ENCODE measurements around the gene ACER3. TPM values are rescaled to one million over a fixed set of nuclear protein-coding genes. Genes with fewer than 3 reads are reported as not detected.

ACER3 gene
- total RNA-seq, 3 donors from 2014 or later = 32.3 to 45.7 (median 39.2) TPM

- no peak for TF ChIP-seq CTCF (IDR thresholded peaks at IDR 0.05)
- intact Hi-C loops (cut with DNase I, micrococcal nuclease) = no loop called here
- Histone ChIP-seq H3K9me3 (no peaks in the 10 kb centered on the region), H3K36me3 (ENCODE audit: low read depth) (no peaks in the 10 kb centered on the region), H3K4me3 (no peak overlapping the region), H3K4me1 (ENCODE audit: low read depth) (peaks cover 18% of the 10 kb centered on the region)
- DNase-seq (no peak), ATAC-seq (no peak)
Measured at GRCh38 chr11:77038825-77039326, 178.2 kb downstream of the ACER3 start.

- no peak overlapping the region for H3K4me3 ChIP-seq
- intact Hi-C loops (cut with DNase I, micrococcal nuclease) = loop anchor here in 1 of 2 donors (10.0 kb wide), 1 partner anchor 145 kb away; no protein-coding TSS in a partner anchor
- H3K4me1 ChIP-seq (ENCODE audit: low read depth) = peaks cover 18% of the 10 kb centered on the region
- ATAC-seq (peak; percentile 43), DNase-seq (peak in 2 of 3 donors; percentile 81 to 84)
- TF ChIP-seq CTCF (IDR thresholded peaks at IDR 0.05) = peak; percentile 15
- no peaks in the 10 kb centered on the region for H3K9me3 ChIP-seq
- no peaks in the 10 kb centered on the region for H3K36me3 ChIP-seq (ENCODE audit: low read depth)
Measured at GRCh38 chr11:77039491-77040400, 179.0 kb downstream of the ACER3 start.

DNA sequence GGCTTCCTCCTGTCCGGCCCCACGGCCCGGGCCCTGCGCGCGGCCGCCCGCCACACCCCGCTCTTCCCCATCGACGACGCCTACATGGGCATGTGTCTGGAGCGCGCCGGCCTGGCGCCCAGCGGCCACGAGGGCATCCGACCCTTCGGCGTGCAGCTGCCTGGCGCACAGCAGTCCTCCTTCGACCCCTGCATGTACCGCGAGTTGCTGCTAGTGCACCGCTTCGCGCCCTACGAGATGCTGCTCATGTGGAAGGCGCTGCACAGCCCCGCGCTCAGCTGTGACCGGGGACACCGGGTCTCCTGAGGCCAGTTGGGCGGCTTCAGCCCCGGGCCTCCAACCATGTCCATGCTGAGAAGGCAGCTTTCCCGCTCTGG is 179.7 kb downstream of the ACER3 start:
- Histone ChIP-seq H3K4me1 (ENCODE audit: low read depth) (peaks cover 15% of the 10 kb centered on the region), H3K36me3 (ENCODE audit: low read depth) (no peaks in the 10 kb centered on the region), H3K9me3 (no peaks in the 10 kb centered on the region), H3K4me3 (no peak overlapping the region)
- DNase-seq (no peak), ATAC-seq (no peak)
- TF ChIP-seq CTCF (IDR thresholded peaks at IDR 0.05) = no peak
- intact Hi-C loops (cut with DNase I, micrococcal nuclease) = loop anchor here in 1 of 2 donors (10.0 kb wide), 1 partner anchor 144 kb away; no protein-coding TSS in a partner anchor

DNA sequence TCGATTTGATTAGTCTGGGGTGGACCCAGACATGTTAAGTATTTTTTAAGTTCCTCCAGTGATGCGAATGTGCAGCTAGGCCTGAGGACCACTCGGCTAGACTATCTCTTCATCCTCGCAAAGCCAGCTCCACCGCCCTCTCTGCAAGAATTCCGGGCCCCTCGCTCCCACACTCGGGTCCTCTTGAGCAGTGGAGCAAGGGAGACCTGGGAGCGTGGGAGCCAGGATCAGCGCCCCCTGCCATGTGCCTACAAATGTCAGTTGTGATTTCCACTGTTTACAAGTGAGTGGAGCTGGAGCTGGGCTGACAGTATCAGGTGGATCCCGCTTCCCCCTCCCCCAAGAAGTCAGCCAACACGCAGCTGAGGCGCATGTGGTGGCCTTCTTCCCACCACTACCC is 180.2 kb downstream of the ACER3 start:
- H3K4me3 ChIP-seq = no peak overlapping the region
- H3K4me1 ChIP-seq (ENCODE audit: low read depth) = peaks cover 13% of the 10 kb centered on the region
- ATAC-seq (no peak), DNase-seq (no peak)
- intact Hi-C loops (cut with DNase I, micrococcal nuclease) = loop anchor here in 1 of 2 donors (10.0 kb wide), 1 partner anchor 144 kb away; no protein-coding TSS in a partner anchor
- H3K9me3 ChIP-seq = no peaks in the 10 kb centered on the region
- H3K36me3 ChIP-seq (ENCODE audit: low read depth) = no peaks in the 10 kb centered on the region
- no peak for TF ChIP-seq CTCF (IDR thresholded peaks at IDR 0.05)

DNA sequence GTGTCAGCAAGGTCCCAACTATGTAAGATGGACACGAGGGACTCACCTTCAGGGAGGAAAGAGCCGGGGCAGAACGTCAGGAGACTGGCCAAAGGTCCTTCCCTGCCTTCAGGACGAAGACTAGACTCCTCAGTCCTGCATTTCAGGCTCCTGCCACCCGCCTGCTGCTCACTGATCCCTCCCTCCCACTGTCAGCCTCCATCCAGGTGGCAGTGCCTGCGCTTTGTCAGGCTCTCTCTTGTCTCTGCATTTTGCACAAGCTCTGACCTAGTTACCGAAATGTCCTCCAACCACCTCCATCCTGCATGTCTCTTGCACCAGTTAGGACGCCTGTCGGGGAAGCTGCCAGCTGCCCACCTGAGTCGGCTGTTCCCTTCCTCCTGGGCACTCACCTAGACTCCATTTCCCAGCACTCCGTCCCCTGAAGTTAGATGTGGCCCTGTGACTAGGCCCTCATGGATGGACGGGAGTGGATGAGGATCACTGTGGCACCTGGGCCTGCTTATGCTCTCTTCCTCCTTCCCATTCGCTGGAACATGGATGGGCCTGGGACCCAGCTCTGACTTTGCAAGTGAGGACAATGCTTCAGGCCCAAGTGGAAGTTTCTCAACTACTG is 181.5 kb downstream of the ACER3 start:
- Histone ChIP-seq H3K4me3 (no peak overlapping the region), H3K9me3 (no peaks in the 10 kb centered on the region), H3K4me1 (ENCODE audit: low read depth) (peaks cover 16% of the 10 kb centered on the region), H3K36me3 (ENCODE audit: low read depth) (no peaks in the 10 kb centered on the region)
- intact Hi-C loops (cut with DNase I, micrococcal nuclease) = loop anchor here in 1 of 2 donors (10.0 kb wide), 1 partner anchor 143 kb away; no protein-coding TSS in a partner anchor
- no peak for ATAC-seq
- DNase-seq = no peak
- TF ChIP-seq CTCF (IDR thresholded peaks at IDR 0.05) = no peak
